Endothelial cell of umbilical vein (primary cell): ENCODE data around the gene MBNL2. TPM values are rescaled to one million over a fixed set of nuclear protein-coding genes. Genes with fewer than 3 reads are reported as not detected.

ENCODE experiments used
- BruUV-seq: library from RNA; stranded (reverse); fragments of 400-500 nt; replicated peaks from 2 replicates; lab custom pipeline; 2021; lab: Mats Ljungman, UMichigan
- CTCF ChIA-PET: fragments of 300-600, 350-600 bp; sonication (Branson Sonifier 250); formaldehyde crosslinking; loops from one replicate; lab custom pipeline; 2021; ENCODE audit warnings: antibody characterized with exemption, inconsistent platforms; lab: Charles Lee
- POLR2A ChIA-PET: fragments of 300-600, 350-600 bp; sonication (Branson Sonifier 250); formaldehyde crosslinking; loops from one replicate; lab custom pipeline; 2021; ENCODE audit warnings: antibody characterized with exemption, inconsistent platforms; lab: Charles Lee
- DNase-seq: peaks from one replicate; pipeline ENCODE4 v3.0.0-alpha.2; 2011; ENCODE audit warnings: low read depth, low spot score
- FAIRE-seq: peaks from 2 replicates; lab custom pipeline; 2011; peaks lifted over from hg19 to GRCh38; lab: Jason Lieb, UNC
- H2AFZ ChIP-seq: 2 replicates; pipeline ENCODE4 v1.6.0; 2012; ENCODE audit warnings: low read depth, low read length, control low read depth, inconsistent platforms
- H3K27ac ChIP-seq: 2 replicates; pipeline ENCODE4 v1.5.1; 2011; ENCODE audit warnings: low read depth, mild to moderate bottlenecking, control low read depth, low read length, moderate library complexity; ENCODE audit not compliant: insufficient read depth
- H3K27me3 ChIP-seq, 2 experiments: 2 replicates each; pipeline versions ENCODE4 v1.6.0 to v1.6.1; 2011; ENCODE audit warnings: low read length in 2 of 2, mixed read lengths in 1 of 2; ENCODE audit not compliant: control insufficient read depth in 2 of 2, insufficient read depth in 2 of 2
- H3K36me3 ChIP-seq, 2 experiments: 2 replicates in 1 of 2; 3 replicates in 1 of 2; pipeline ENCODE4 v1.5.1; 2011; ENCODE audit warnings: low read length in 2 of 2, mild to moderate bottlenecking in 1 of 2, moderate library complexity in 1 of 2; ENCODE audit not compliant: control insufficient read depth in 2 of 2, insufficient read depth in 2 of 2; ENCODE audit errors: extremely low read depth in 1 of 2
- H3K4me1 ChIP-seq: 3 replicates; pipeline ENCODE4 v1.5.1; 2011; ENCODE audit warnings: mild to moderate bottlenecking, low read length; ENCODE audit not compliant: control insufficient read depth, insufficient read depth; ENCODE audit errors: extremely low read depth
- H3K4me2 ChIP-seq: 2 replicates; pipeline ENCODE4 v1.6.1; 2011; ENCODE audit warnings: low read length, control low read depth, mixed read lengths; ENCODE audit not compliant: insufficient read depth
- H3K4me3 ChIP-seq, 3 experiments: fragments of 200-600 bp in 1 of 3; sonication (generic), shearing (Covaris generic) in 1 of 3; replicated peaks in 1 of 3; 2 replicates each; pipeline ENCODE4 v1.5.1; 2011 to 2016; ENCODE audit warnings: control low read depth in 3 of 3, low read length in 3 of 3, mild to moderate bottlenecking in 2 of 3, inconsistent platforms in 1 of 3, low read depth in 1 of 3, moderate library complexity in 1 of 3; ENCODE audit not compliant: insufficient read depth in 1 of 3
- H3K79me2 ChIP-seq: 2 replicates; pipeline ENCODE4 v1.6.0; 2012; ENCODE audit warnings: low read length, inconsistent platforms; ENCODE audit not compliant: control insufficient read depth, insufficient read depth
- H3K9ac ChIP-seq: replicated peaks from 2 replicates; pipeline ENCODE3; 2011; ENCODE audit warnings: low read length, control low read depth; ENCODE audit not compliant: insufficient read depth; ENCODE audit errors: extremely low read depth
- H3K9me1 ChIP-seq: replicated peaks from 3 replicates; pipeline ENCODE4 v1.6.0; 2011; ENCODE audit warnings: mild to moderate bottlenecking, low read length; ENCODE audit not compliant: control insufficient read depth, insufficient read depth; ENCODE audit errors: extremely low read depth
- H3K9me3 ChIP-seq: replicated peaks from 2 replicates; pipeline ENCODE4 v1.5.1; 2012; ENCODE audit warnings: low read length, inconsistent platforms; ENCODE audit not compliant: control insufficient read depth, insufficient read depth
- H4K20me1 ChIP-seq: replicated peaks from 2 replicates; pipeline ENCODE3; 2011; ENCODE audit warnings: mild to moderate bottlenecking, low read length; ENCODE audit not compliant: control insufficient read depth, insufficient read depth; ENCODE audit errors: extremely low read depth
- CTCF ChIP-seq, 2 donors: IDR thresholded peaks; 1 replicate in 1 of 2; 2 replicates in 1 of 2; pipeline ENCODE4 v1.5.1; 2011; ENCODE audit warnings: low read length in 2 of 2, mild to moderate bottlenecking in 2 of 2, moderate library complexity in 2 of 2, control low read depth in 1 of 2, inconsistent platforms in 1 of 2, low read depth in 1 of 2; ENCODE audit not compliant: insufficient read depth in 1 of 2; ENCODE audit errors: extremely low read depth in 1 of 2
- EZH2 ChIP-seq: IDR thresholded peaks from 2 replicates; pipeline ENCODE4 v1.6.1; 2012; ENCODE audit warnings: borderline replicate concordance, low read depth, mild to moderate bottlenecking, moderate library complexity, low read length, inconsistent platforms; ENCODE audit not compliant: severe bottlenecking
- FOS ChIP-seq: IDR thresholded peaks from 2 replicates; pipeline ENCODE4 v1.6.1; 2011; ENCODE audit warnings: mild to moderate bottlenecking, low read length, moderate library complexity, borderline replicate concordance; ENCODE audit not compliant: insufficient read depth
- GATA2 ChIP-seq: IDR thresholded peaks from 2 replicates; pipeline ENCODE4 v1.7.0; 2011; ENCODE audit warnings: low read depth, mild to moderate bottlenecking, moderate library complexity, mixed read lengths, low read length; ENCODE audit not compliant: insufficient read length, insufficient read depth
- JUN ChIP-seq: IDR thresholded peaks from 2 replicates; pipeline ENCODE4 v1.6.1; 2011; ENCODE audit warnings: borderline replicate concordance, low read depth; ENCODE audit not compliant: insufficient read length, insufficient read depth
- MYC ChIP-seq: IDR thresholded peaks from one replicate; pipeline ENCODE4 v1.6.1; 2011; ENCODE audit warnings: mild to moderate bottlenecking, low read depth, low read length
- POLR2A ChIP-seq: IDR thresholded peaks from 2 replicates; pipeline ENCODE4 v1.6.1; 2012; ENCODE audit warnings: low read depth, mild to moderate bottlenecking, control low read depth, low read length
- POLR2AphosphoS5 ChIP-seq: IDR thresholded peaks from 2 replicates; pipeline ENCODE4 v1.6.1; 2012; ENCODE audit warnings: low read depth, mild to moderate bottlenecking, control low read depth, low read length, moderate library complexity; ENCODE audit not compliant: insufficient read depth
- dilution Hi-C: fragments of 300-500 bp; cut with MboI; formaldehyde crosslinking; loops from one replicate; pipeline ENCODE4 v1.15.0; 2019; ENCODE audit warnings: low sequenced_read_pairs; ENCODE audit not compliant: extremely low pct_ligation_motif_present
- intact Hi-C: fragments of 100-400 bp; cut with micrococcal nuclease; formaldehyde crosslinking; loops from one replicate; pipeline ENCODE4 v1.10.0; 2022
- polyA plus RNA-seq, 4 experiments: library from polyadenylated mRNA; depleted of rRNA in 3 of 4; stranded (reverse) in 3 of 4; unstranded in 1 of 4; fragments of >200 nt; gene quantifications; 2 replicates each; pipeline versions ENCODE4 v1.2.1 to v1.2.3, GENCODE V29; 2011 to 2012; ENCODE audit warnings: missing spikeins in 1 of 4
- total RNA-seq: library from RNA; stranded (reverse); gene quantifications from 2 replicates; pipeline ENCODE4 v1.2.3, GENCODE V29; 2021
- TF ChIP-seq, protein P1 (sequence below): IDR thresholded peaks from 2 replicates; pipeline ENCODE4 v1.6.1; 2011; ENCODE audit not compliant: insufficient read depth, insufficient read length

MBNL2 gene
- total and polyA plus RNA-seq, 2 donors (not counting 3 experiments of a cell fraction or from before 2014, with no cell fraction given), result 32.9 to 76.5 TPM

- DNase-seq (peak; percentile 33), FAIRE-seq (no peak)
- H3K4me3 ChIP-seq, result no peak overlapping the region
- H3K27ac ChIP-seq, result no peak overlapping the region
- H3K9me1 ChIP-seq, result no peaks in the 10 kb centered on the region
- peaks cover 20% of the 10 kb centered on the region for H3K79me2 ChIP-seq
- BruUV-seq, result no TSS peak
- peaks cover 26% of the 10 kb centered on the region for H3K4me1 ChIP-seq
- H3K9me3 ChIP-seq, result no peaks in the 10 kb centered on the region
- POLR2A ChIA-PET, result no interaction called here
- dilution Hi-C loops, result no loop called here
- no peak overlapping the region for H2AFZ ChIP-seq
- CTCF ChIA-PET, result no interaction called here
- no peaks in the 10 kb centered on the region for H3K27me3 ChIP-seq
- TF ChIP-seq POLR2A (no peak), EZH2 (no peak), FOS (no peak), MYC (no peak), JUN (no peak), GATA2 (no peak), CTCF (IDR thresholded peaks at IDR 0.05; ENCODE audit: extremely low read depth in 1 of 2, insufficient read depth in 1 of 2, low read depth in 1 of 2, low read length in 2 of 2) (no peak), POLR2AphosphoS5 (no peak)
- TF ChIP-seq, protein P1, sequence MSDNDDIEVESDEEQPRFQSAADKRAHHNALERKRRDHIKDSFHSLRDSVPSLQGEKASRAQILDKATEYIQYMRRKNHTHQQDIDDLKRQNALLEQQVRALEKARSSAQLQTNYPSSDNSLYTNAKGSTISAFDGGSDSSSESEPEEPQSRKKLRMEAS, result no peak
- no peaks in the 10 kb centered on the region for H3K36me3 ChIP-seq
- H4K20me1 ChIP-seq, result no peaks in the 10 kb centered on the region
- intact Hi-C loops, result no loop called here
- no peak overlapping the region for H3K9ac ChIP-seq
- H3K4me2 ChIP-seq, result no peak overlapping the region
Measured at GRCh38 chr13:97329331-97329730, 107.2 kb downstream of the MBNL2 start.
